Measurements from ENCODE around the gene DNAJC8. TPM values are rescaled to one million over a fixed set of nuclear protein-coding genes. Genes with fewer than 3 reads are reported as not detected.

DNAJC8 gene
- total and polyA plus RNA-seq, 4 experiments from 2014 or later, result 71.5 to 199 (median 113) TPM

DNA sequence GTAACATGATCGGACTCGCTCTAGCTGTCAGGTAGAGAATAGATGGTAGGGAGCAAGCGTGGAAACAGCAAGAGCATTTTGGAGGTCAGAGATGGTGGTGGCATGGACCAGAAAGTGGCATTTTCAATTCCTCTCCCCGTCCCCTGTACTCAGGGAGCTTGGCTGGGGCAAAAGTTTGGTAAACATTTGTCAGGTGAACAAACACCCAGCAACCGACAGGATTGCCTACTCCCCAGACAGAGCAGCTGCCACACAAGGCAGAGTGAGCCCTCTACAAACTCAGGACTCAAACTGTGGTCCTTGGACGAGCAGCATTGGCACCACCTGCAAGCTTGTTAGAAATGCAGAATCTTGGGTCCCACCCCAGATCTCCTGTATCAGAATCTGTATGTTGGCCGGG, 70.7 kb downstream of the DNAJC8 start:
- Histone ChIP-seq H3K4me3 (ENCODE audit: low read length in 2 of 2) (no peak overlapping the region), H3K27me3 (ENCODE audit: insufficient read depth, low read length) (no peaks in the 10 kb centered on the region), H3K36me3 (ENCODE audit: insufficient read depth, low read length) (no peaks in the 10 kb centered on the region), H3K4me1 (ENCODE audit: insufficient read depth, low read length) (no peaks in the 10 kb centered on the region), H3K9me3 (ENCODE audit: control insufficient read depth in 1 of 2, low read length in 2 of 2) (no peaks in the 10 kb centered on the region), H3K27ac (ENCODE audit: low read depth, low read length) (no peak overlapping the region)
- intact Hi-C loops (cut with micrococcal nuclease), result no loop called here
- Mint-ChIP-seq H3K27me3 (peaks cover 2 to 3% of the 10 kb centered on the region in 2 donors), H3K9me3 (peaks cover 0 to 4% (median 0%) of the 10 kb centered on the region in 8 donors), H3K4me3 (no peak overlapping the region), H3K27ac (no peak overlapping the region), H3K4me1 (peaks cover 0 to 5% (median 2%) of the 10 kb centered on the region in 4 donors), H3K36me3 (no peaks in the 10 kb centered on the region)
- DNase-seq, result no peak
- POLR2A ChIA-PET (ENCODE audit: partially characterized antibody), result no interaction called here
- CTCF ChIA-PET (ENCODE audit: partially characterized antibody), result interaction anchor here (0.7 kb wide), 1 partner anchor 918 kb away, joined by 3 read pairs; no protein-coding TSS in a partner anchor

DNA sequence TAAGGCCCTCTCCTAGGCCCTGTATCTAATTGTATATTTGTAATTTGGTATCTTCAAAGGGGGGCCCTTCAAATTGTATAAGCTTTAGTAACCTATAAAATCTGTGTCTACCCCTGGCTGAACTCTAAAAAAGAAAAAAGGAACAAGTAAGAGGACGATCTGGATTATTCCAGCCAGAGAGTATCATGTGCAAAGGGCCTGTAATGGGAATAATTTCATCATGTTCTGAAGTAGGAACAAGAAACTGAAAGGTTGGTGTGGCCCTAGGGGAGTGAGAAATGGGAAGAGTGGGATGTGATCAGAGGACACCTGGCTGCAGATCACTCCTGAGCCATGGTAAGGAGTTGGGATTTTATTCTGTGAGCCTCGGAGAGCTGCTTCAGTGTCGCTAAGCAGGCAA, 71.1 kb downstream of the DNAJC8 start:
- H3K9me3 Mint-ChIP-seq, result peaks cover 0 to 4% (median 0%) of the 10 kb centered on the region in 8 donors
- H3K27me3 Mint-ChIP-seq, result peaks cover 2 to 3% of the 10 kb centered on the region in 2 donors
- ChIA-PET CTCF (ENCODE audit: partially characterized antibody) (interaction anchor here (0.6 kb wide), 1 partner anchor 10 kb away, joined by 3 read pairs; no protein-coding TSS in a partner anchor), POLR2A (ENCODE audit: partially characterized antibody) (no interaction called here)
- H3K27ac Mint-ChIP-seq, result no peak overlapping the region
- no peaks in the 10 kb centered on the region for H3K36me3 ChIP-seq (ENCODE audit: insufficient read depth, low read length)
- H3K27ac ChIP-seq (ENCODE audit: low read depth, low read length), result no peak overlapping the region
- H3K36me3 Mint-ChIP-seq, result no peaks in the 10 kb centered on the region
- intact Hi-C loops (cut with micrococcal nuclease), result no loop called here
- no peak overlapping the region for H3K4me3 Mint-ChIP-seq
- no peak for DNase-seq
- H3K4me3 ChIP-seq (ENCODE audit: low read length in 2 of 2), result no peak overlapping the region
- no peaks in the 10 kb centered on the region for H3K4me1 ChIP-seq (ENCODE audit: insufficient read depth, low read length)
- no peaks in the 10 kb centered on the region for H3K27me3 ChIP-seq (ENCODE audit: insufficient read depth, low read length)
- H3K4me1 Mint-ChIP-seq, result peaks cover 0 to 3% (median 0%) of the 10 kb centered on the region in 4 donors
- no peaks in the 10 kb centered on the region for H3K9me3 ChIP-seq (ENCODE audit: control insufficient read depth in 1 of 2, low read length in 2 of 2)

DNA sequence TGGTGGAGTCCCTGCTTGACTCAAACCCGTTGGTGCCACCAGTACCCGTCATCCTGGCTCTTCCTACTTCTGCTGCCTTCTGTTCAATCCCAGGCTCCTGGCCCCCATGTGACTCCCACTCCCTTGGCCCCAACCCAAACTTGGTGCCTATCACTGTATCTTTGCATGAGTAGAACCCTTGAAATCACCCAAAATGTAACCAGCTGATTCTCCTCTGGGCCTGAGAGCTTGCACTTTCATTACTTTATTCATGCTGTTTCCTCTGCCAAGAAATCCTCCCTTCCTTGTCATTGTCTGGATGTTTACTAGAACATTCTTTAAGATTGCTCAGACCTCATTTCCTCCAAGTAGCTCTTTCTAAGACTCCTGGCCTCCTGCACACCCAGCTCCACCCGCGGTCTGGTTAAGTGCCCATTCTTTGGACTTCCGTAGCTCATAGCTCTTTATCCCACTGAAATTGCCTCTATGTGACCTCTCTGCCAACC, 72.0 kb downstream of the DNAJC8 start:
- H3K27ac Mint-ChIP-seq, result no peak overlapping the region
- Histone ChIP-seq H3K27me3 (ENCODE audit: insufficient read depth, low read length) (no peaks in the 10 kb centered on the region), H3K4me1 (ENCODE audit: insufficient read depth, low read length) (no peaks in the 10 kb centered on the region), H3K36me3 (ENCODE audit: insufficient read depth, low read length) (no peaks in the 10 kb centered on the region), H3K27ac (ENCODE audit: low read depth, low read length) (no peak overlapping the region), H3K4me3 (ENCODE audit: low read length in 2 of 2) (no peak overlapping the region), H3K9me3 (ENCODE audit: control insufficient read depth in 1 of 2, low read length in 2 of 2) (no peaks in the 10 kb centered on the region)
- H3K9me3 Mint-ChIP-seq, result peaks cover 0 to 4% (median 0%) of the 10 kb centered on the region in 8 donors
- peaks cover 2 to 3% of the 10 kb centered on the region in 2 donors for H3K27me3 Mint-ChIP-seq
- no peak overlapping the region for H3K4me3 Mint-ChIP-seq
- H3K36me3 Mint-ChIP-seq, result no peaks in the 10 kb centered on the region
- intact Hi-C loops (cut with micrococcal nuclease), result no loop called here
- DNase-seq, result no peak
- ChIA-PET CTCF (ENCODE audit: partially characterized antibody) (interaction anchor here (0.6 to 1.0 kb wide), 2 partner anchors 9 to 552 kb away, joined by 3 to 4 read pairs; no protein-coding TSS in a partner anchor), POLR2A (ENCODE audit: partially characterized antibody) (interaction anchor here (1.3 kb wide), 1 partner anchor 39 kb away, joined by 4 read pairs; no protein-coding TSS in a partner anchor)
- peaks cover 0 to 3% (median 0%) of the 10 kb centered on the region in 4 donors for H3K4me1 Mint-ChIP-seq

DNA sequence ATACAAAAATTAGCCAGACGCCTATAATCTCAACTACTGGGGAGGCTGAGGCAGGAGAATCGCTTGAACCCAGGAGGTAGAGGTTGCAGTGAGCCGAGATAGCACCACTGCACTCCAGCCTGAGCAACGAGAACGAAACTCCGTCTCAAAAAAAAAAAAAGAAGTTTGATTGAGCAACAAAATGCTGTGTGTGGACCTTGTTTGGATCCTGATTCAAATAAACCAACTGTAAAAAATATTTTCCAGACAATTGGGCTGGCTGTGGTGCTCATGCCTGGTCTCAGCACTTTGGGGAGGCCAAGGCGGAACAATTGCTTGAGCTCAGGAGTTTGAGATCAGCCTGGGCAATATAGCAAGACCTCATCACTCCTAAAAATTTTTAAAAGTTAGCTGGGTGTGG, 73.1 kb downstream of the DNAJC8 start:
- no peaks in the 10 kb centered on the region for H3K27me3 ChIP-seq (ENCODE audit: insufficient read depth, low read length)
- H3K9me3 ChIP-seq (ENCODE audit: control insufficient read depth in 1 of 2, low read length in 2 of 2), result no peaks in the 10 kb centered on the region
- H3K4me1 Mint-ChIP-seq, result peaks cover 0 to 3% (median 0%) of the 10 kb centered on the region in 4 donors
- intact Hi-C loops (cut with micrococcal nuclease), result no loop called here
- no peak overlapping the region for H3K27ac ChIP-seq (ENCODE audit: low read depth, low read length)
- peaks cover 0 to 2% (median 0%) of the 10 kb centered on the region in 8 donors for H3K9me3 Mint-ChIP-seq
- no peaks in the 10 kb centered on the region for H3K36me3 ChIP-seq (ENCODE audit: insufficient read depth, low read length)
- ChIA-PET POLR2A (ENCODE audit: partially characterized antibody) (interaction anchor here (0.7 kb wide), 1 partner anchor 57 kb away, joined by 3 read pairs; no protein-coding TSS in a partner anchor), CTCF (ENCODE audit: partially characterized antibody) (no interaction called here)
- H3K4me3 Mint-ChIP-seq, result no peak overlapping the region
- H3K27me3 Mint-ChIP-seq, result peaks cover 2 to 3% of the 10 kb centered on the region in 2 donors
- no peaks in the 10 kb centered on the region for H3K36me3 Mint-ChIP-seq
- no peak overlapping the region for H3K4me3 ChIP-seq (ENCODE audit: low read length in 2 of 2)
- no peak for DNase-seq
- no peaks in the 10 kb centered on the region for H3K4me1 ChIP-seq (ENCODE audit: insufficient read depth, low read length)
- H3K27ac Mint-ChIP-seq, result no peak overlapping the region

DNA sequence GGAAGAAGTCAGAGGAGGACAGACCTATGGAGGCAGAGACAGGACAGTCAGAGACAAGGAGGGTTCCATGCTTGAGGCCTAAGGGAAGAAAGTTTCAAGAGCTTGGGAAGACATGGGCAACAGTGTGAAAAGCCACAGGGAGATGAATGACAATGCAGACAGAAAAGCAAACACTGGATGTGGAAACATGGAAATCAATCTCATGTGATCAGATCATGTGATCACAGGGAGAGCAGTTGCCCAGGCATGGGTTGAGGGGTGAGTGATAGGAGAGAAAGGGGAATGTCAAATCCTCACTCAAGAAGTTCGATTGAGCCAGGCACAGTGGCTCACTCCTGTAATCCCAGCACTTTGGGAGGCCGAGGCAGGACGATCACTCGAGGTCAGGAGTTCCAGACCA, 73.6 kb downstream of the DNAJC8 start:
- Histone ChIP-seq H3K27me3 (ENCODE audit: insufficient read depth, low read length) (no peaks in the 10 kb centered on the region), H3K36me3 (ENCODE audit: insufficient read depth, low read length) (no peaks in the 10 kb centered on the region), H3K4me1 (ENCODE audit: insufficient read depth, low read length) (no peaks in the 10 kb centered on the region), H3K27ac (ENCODE audit: low read depth, low read length) (no peak overlapping the region), H3K4me3 (ENCODE audit: low read length in 2 of 2) (no peak overlapping the region), H3K9me3 (ENCODE audit: control insufficient read depth in 1 of 2, low read length in 2 of 2) (no peaks in the 10 kb centered on the region)
- POLR2A ChIA-PET (ENCODE audit: partially characterized antibody), result no interaction called here
- intact Hi-C loops (cut with micrococcal nuclease), result no loop called here
- Mint-ChIP-seq H3K36me3 (no peaks in the 10 kb centered on the region), H3K9me3 (peaks cover 0 to 2% (median 0%) of the 10 kb centered on the region in 8 donors), H3K4me1 (peaks cover 0 to 3% (median under 1%) of the 10 kb centered on the region in 4 donors), H3K27ac (peak overlapping the region in 1 of 7 donors; percentile 22), H3K4me3 (no peak overlapping the region), H3K27me3 (peaks cover 2 to 3% of the 10 kb centered on the region in 2 donors)
- no peak for DNase-seq
- CTCF ChIA-PET (ENCODE audit: partially characterized antibody), result no interaction called here

DNA sequence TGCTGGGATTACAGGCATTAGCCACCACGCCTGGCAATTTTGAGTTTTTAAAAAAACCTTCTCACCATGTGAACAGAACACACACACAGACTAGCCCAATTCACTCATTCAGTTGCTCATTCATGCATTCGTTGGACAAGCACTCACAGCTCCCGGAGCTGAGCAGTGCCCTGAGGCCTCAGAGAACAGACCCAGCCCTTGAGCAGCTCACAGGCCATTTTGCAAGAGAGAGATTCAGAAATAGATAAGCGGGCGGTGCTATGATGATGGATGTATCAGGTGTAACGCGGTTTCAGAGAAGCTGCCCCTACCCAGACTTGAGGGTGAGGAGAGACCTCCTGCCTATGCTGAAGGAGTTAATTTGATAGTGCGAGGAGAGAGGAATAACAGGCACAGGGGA, 74.9 kb downstream of the DNAJC8 start:
- Mint-ChIP-seq H3K4me1 (peaks cover 0 to 4% (median 3%) of the 10 kb centered on the region in 4 donors), H3K27ac (no peak overlapping the region), H3K9me3 (peaks cover 0 to 2% (median 0%) of the 10 kb centered on the region in 8 donors), H3K27me3 (peaks cover 2 to 3% of the 10 kb centered on the region in 2 donors), H3K36me3 (no peaks in the 10 kb centered on the region), H3K4me3 (no peak overlapping the region)
- no peaks in the 10 kb centered on the region for H3K4me1 ChIP-seq (ENCODE audit: insufficient read depth, low read length)
- ChIA-PET POLR2A (ENCODE audit: partially characterized antibody) (no interaction called here), CTCF (ENCODE audit: partially characterized antibody) (no interaction called here)
- DNase-seq, result no peak
- intact Hi-C loops (cut with micrococcal nuclease), result no loop called here
- H3K27me3 ChIP-seq (ENCODE audit: insufficient read depth, low read length), result no peaks in the 10 kb centered on the region
- H3K9me3 ChIP-seq (ENCODE audit: control insufficient read depth in 1 of 2, low read length in 2 of 2), result no peaks in the 10 kb centered on the region
- H3K36me3 ChIP-seq (ENCODE audit: insufficient read depth, low read length), result no peaks in the 10 kb centered on the region
- no peak overlapping the region for H3K4me3 ChIP-seq (ENCODE audit: low read length in 2 of 2)
- H3K27ac ChIP-seq (ENCODE audit: low read depth, low read length), result no peak overlapping the region

DNA sequence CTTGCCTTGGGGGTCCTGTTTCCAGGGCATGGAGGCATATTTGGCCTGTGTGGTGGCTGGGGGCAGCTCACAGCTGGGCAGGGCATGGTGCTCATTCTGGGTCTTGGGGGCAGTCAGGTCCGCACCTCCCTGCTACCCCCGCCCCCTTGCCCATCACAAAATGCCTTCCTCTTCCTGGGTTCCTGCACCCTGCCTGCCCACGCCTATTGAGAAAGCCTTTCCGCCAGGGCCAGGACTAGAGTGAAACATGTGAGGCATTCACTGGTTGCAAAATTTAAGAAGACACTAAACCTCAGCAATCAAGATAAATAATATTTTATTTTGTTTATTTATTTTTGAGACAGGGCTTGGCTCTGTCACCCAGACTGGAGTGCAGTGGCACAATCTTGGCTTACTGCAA, 76.0 kb downstream of the DNAJC8 start:
- Mint-ChIP-seq H3K27me3 (peaks cover under 1 to 2% of the 10 kb centered on the region in 2 donors), H3K27ac (no peak overlapping the region), H3K4me1 (peaks cover 0 to 4% (median 3%) of the 10 kb centered on the region in 4 donors), H3K4me3 (no peak overlapping the region), H3K9me3 (peaks cover 0 to 2% (median 0%) of the 10 kb centered on the region in 8 donors), H3K36me3 (no peaks in the 10 kb centered on the region)
- CTCF ChIA-PET (ENCODE audit: partially characterized antibody), result no interaction called here
- H3K4me1 ChIP-seq (ENCODE audit: insufficient read depth, low read length), result no peaks in the 10 kb centered on the region
- no peak overlapping the region for H3K27ac ChIP-seq (ENCODE audit: low read depth, low read length)
- intact Hi-C loops (cut with micrococcal nuclease), result no loop called here
- H3K36me3 ChIP-seq (ENCODE audit: insufficient read depth, low read length), result no peaks in the 10 kb centered on the region
- H3K9me3 ChIP-seq (ENCODE audit: control insufficient read depth in 1 of 2, low read length in 2 of 2), result no peaks in the 10 kb centered on the region
- H3K27me3 ChIP-seq (ENCODE audit: insufficient read depth, low read length), result no peaks in the 10 kb centered on the region
- POLR2A ChIA-PET (ENCODE audit: partially characterized antibody), result no interaction called here
- DNase-seq, result no peak
- no peak overlapping the region for H3K4me3 ChIP-seq (ENCODE audit: low read length in 2 of 2)

All from CD4-positive, alpha-beta memory T cell (primary cell).